LNCAP (cell line): ENCODE measurements around the gene CCDC106.

Source experiments
- TF ChIP-seq, protein P1 (sequence below): fragments of 450-650 bp; IDR thresholded peaks from 2 replicates; pipeline ENCODE4 v1.5.1; 2017; ENCODE audit warnings: mild to moderate bottlenecking

Gene CCDC106

DNA sequence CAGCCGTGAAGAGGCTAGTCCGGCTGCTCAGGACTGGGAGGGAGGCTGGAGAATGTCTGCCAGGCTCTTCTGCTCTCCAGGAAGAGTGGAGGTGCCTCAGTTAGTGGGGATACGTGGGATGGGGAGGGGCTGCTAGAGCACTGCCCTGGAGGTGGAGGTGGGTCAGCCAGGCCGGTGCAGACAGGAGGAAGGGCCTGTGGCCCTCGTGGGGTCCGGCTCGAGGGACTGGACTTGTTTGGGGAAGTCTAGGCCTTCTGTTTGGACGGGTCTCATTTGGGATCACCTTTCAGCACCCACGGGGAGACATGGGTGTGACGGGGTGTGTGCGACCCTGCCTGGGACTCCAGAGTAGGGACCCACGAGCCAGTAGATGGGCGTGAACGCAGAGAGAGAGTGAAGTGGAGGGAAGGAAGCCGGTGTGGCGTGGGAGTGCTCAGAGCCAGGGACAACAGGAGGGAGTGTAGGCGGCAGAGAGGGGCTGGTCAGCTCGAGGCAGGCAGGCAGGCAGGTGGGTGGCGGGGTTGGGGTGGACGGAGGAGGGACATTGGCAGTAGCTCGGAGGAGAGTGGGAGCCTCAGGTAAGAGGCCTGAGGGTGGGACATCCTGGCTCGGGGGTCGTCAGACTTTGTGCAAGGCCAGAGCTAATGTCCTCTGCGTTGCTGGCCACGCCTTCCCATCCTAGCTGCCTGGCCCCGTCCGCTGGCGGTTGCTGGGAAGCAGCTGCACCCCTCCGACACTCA is 38.5 kb downstream of the CCDC106 start:
- TF ChIP-seq, protein P1, sequence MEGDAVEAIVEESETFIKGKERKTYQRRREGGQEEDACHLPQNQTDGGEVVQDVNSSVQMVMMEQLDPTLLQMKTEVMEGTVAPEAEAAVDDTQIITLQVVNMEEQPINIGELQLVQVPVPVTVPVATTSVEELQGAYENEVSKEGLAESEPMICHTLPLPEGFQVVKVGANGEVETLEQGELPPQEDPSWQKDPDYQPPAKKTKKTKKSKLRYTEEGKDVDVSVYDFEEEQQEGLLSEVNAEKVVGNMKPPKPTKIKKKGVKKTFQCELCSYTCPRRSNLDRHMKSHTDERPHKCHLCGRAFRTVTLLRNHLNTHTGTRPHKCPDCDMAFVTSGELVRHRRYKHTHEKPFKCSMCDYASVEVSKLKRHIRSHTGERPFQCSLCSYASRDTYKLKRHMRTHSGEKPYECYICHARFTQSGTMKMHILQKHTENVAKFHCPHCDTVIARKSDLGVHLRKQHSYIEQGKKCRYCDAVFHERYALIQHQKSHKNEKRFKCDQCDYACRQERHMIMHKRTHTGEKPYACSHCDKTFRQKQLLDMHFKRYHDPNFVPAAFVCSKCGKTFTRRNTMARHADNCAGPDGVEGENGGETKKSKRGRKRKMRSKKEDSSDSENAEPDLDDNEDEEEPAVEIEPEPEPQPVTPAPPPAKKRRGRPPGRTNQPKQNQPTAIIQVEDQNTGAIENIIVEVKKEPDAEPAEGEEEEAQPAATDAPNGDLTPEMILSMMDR = no peak

DNA sequence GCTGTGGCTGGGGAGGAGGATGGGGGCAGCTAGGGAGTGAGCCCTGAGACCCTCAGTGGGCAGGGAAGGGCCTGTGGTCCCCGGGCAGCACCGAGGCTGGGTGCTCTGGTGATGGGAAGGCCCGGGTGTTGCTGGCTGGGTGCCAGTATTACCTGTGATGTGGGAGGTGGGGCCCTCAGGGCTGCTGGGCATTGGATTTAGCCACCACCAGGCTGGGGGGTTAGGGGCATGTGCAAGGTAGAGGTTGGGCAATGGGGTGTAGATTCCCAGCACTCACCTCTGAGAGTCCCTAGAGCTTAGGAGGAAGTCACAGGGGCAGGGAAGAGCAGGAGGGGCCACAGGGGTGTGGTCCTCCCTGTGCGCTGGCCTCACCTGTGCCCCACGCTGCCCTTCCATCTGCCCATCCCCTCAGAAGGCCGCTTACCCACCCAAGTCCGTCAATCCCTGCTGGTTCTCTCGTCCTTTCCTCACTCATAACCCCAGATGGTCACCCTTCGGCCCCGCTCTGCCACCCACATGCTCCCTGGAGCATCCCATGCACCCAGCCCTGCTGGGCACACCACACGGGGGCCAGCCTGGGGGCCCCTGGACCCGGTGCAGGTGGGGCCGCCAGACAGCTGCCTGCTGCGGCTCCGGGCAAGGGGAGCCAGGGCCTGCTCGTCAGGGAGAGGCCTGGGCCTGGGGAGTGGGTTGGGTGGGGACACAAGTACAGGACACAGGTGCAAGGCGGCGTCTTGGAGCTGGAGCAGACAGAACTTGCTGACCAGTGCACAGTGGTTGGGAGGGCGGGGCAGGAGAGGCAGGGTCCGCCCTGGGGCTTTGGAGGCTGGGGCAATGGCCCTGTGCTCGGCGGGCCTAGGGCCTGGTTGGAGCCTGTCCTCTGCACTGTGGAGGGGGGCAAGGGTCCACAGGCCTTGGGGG is 39.5 kb downstream of the CCDC106 start:
- TF ChIP-seq, protein P1 = no peak

DNA sequence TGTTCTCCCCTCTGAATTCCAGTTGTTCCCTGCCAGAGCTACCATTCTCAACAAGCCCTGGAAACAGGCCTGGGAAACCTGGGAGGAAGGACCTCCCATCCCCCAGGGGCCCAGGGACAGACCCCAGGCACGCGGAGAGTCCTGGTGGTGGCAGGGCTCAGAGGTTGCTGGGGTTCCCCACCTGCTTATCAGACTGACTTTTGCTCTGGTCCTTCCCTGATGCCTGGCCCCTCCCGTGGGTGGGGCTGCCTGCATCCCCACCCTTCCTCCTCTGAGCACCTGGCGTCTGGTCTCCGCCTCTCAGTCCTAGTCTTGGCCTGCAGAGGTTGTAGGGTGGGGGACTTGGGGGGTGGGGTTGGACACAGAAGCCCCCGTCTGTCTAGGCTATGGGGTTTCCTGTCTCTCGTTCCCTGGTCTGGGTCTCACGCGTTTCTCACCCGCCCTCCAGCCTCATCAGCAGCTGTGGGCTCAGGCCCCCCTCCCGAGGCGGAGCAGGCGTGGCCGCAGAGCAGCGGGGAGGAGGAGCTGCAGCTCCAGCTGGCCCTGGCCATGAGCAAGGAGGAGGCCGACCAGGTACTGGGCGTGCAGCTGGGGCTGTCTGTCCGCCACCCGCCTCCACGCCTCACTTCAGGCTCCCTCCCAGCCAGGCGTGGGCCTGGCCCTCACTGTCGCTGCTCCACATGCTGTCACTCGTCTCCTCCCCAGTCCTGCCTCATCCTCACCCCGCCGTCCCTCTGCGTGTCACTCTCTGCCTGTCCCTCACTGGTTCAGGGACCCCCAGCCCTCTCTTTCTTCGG is 40.6 kb downstream of the CCDC106 start:
- TF ChIP-seq, protein P1 = no peak

DNA sequence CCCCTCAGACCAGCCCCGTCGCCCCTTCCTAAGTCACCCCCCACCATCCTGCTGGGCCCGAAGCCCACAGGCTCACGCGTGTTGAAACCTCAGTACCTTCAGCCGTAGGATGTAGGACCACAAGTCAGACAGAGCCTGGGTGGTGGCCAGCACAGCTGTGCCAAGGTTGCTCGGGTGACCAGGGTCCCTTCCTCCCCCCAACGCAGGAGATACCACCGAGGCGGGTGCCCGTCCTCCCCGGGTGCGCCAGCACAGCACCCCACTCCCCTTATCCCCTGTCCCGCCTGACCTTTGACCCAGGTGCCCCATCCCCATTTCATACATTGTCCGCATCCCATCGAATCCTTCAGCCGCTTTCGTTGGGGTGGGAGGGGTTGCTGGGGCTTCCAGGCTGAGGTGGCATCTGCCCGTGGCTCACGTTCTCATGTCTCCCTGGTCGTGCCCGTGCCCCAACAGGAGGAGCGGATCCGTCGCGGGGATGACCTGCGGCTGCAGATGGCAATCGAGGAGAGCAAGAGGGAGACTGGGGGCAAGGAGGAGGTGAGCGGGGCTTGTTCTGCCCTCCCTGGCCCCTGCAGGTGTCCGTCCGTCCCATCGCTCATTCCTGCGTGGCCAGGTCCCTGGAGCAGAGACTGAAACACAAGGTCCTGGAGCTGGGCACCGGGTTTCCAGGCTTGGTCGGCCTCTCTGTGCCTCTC is 41.5 kb downstream of the CCDC106 start:
- TF ChIP-seq, protein P1 = no peak

DNA sequence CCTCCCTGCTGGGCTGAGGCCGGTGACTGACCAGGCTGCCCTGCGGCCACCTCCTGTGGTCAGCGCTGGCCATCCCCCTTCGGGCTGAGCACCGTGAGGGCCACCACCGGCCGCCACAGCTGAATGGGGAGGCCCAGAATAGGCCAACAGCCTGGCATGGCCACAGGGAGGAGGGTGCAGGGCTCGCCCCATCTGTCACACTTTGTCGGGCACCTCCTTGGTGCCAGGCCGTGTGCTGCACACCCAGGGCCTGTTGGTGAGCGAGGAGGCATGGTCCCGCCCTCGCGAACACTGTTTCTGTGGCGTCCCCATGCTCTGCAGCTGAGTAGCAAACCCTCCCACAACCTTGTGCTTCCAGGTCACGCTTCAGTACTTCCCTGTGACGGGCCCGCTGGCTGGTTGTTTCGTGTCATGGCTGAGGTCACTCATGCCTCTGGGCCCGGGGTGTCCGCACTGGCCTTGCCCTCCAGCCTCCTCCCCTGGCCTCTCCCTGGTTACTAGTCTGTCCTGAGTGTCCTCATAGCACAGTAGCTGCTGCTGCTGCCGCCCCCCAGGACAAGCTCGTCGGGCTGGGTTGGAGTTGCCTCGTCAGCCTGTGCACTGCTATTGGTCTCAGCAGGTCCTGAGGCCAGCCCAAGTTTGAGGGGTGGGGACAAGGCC is 42.2 kb downstream of the CCDC106 start:
- TF ChIP-seq, protein P1 = no peak

DNA sequence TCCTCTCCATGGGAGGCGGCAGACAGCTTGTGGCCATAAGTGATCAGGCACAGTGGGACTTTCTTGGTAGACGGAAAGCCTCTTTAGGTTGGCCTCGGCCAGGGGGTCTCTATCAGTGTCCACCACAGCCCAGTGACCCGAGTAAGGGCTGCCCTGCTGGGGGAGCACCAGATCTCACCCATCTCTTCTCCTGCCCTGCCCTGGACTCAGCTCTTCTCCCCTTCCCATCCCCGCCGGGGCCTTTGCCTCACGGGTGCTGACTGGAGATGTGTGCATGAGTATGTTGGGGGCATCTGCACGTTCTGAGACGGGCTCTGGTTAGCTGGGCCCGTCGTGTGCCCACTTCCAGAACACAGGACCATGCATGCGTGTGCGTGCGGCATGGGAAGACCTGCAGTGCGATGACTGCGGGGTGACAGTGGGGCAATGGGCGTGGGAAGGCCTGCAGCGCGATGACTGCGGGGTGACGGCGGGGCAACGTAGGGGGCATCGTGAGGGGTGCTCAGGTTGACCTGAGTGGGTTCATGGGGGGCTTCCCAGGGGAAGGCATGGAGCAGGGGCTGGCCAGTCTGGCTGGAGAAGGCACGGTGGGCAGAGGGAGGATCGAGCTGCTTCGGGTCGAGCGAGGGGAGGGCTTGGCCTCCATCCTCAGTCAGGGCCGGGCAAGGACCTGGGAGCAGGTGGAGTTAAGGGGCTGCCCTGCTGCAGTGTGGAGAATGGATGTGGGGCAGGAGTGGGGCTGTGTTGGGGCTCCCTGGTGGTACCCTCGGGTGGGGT is 42.9 kb downstream of the CCDC106 start:
- TF ChIP-seq, protein P1 = no peak
